Osteoblast (primary cell): ENCODE results near the gene LTA. TPM values are rescaled to one million over a fixed set of nuclear protein-coding genes. Genes with fewer than 3 reads are reported as not detected.

Experiments
- DNase-seq: peaks from one replicate; pipeline ENCODE4 v3.0.0; 2011; ENCODE audit warnings: low spot score, mixed read lengths; ENCODE audit not compliant: insufficient read length; ENCODE audit errors: missing footprints
- H2AFZ ChIP-seq: 2 replicates; pipeline ENCODE4 v1.6.0; 2011; ENCODE audit warnings: mild to moderate bottlenecking, low read length
- H3K27ac ChIP-seq: 2 replicates; pipeline ENCODE4 v1.5.1; 2011; ENCODE audit warnings: mild to moderate bottlenecking, low read depth, low read length, moderate library complexity
- H3K27me3 ChIP-seq: 2 replicates; pipeline ENCODE4 v1.6.0; 2012; ENCODE audit warnings: mild to moderate bottlenecking, control low read depth, inconsistent platforms, low read length, moderate library complexity; ENCODE audit not compliant: insufficient read depth
- H3K36me3 ChIP-seq: 2 replicates; pipeline ENCODE4 v1.5.1; 2011; ENCODE audit warnings: mild to moderate bottlenecking, low read length, control low read depth, moderate library complexity; ENCODE audit not compliant: insufficient read depth
- H3K4me1 ChIP-seq: 2 replicates; pipeline ENCODE4 v1.5.1; 2011; ENCODE audit warnings: mild to moderate bottlenecking, low read length, control low read depth, moderate library complexity; ENCODE audit not compliant: insufficient read depth
- H3K4me2 ChIP-seq: 2 replicates; pipeline ENCODE4 v1.6.0; 2011; ENCODE audit warnings: mild to moderate bottlenecking, low read length; ENCODE audit not compliant: insufficient read depth
- H3K4me3 ChIP-seq: fragments of 200-600 bp; sonication (generic); 3 replicates; pipeline ENCODE4 v1.5.1; 2012; ENCODE audit warnings: mild to moderate bottlenecking, low read length, inconsistent platforms; ENCODE audit not compliant: insufficient read depth
- H3K79me2 ChIP-seq: 2 replicates; pipeline ENCODE4 v1.6.0; 2012; ENCODE audit warnings: mild to moderate bottlenecking, low read length, control low read depth, inconsistent platforms; ENCODE audit not compliant: insufficient read depth
- H3K9me3 ChIP-seq: 2 replicates; pipeline ENCODE4 v1.5.1; 2011; ENCODE audit warnings: low read depth, low read length, control low read depth
- H4K20me1 ChIP-seq: 2 replicates; pipeline ENCODE4 v1.6.0; 2012; ENCODE audit warnings: mild to moderate bottlenecking, low read length, control low read depth; ENCODE audit not compliant: insufficient read depth
- CTCF ChIP-seq: IDR thresholded peaks from 2 replicates; pipeline ENCODE4 v1.5.1; 2011; ENCODE audit warnings: mild to moderate bottlenecking, low read depth, low read length, moderate library complexity; ENCODE audit errors: extremely low read depth
- total RNA-seq: library from RNA; depleted of rRNA; stranded (reverse); fragments of >200 nt; gene quantifications from 2 replicates; pipeline ENCODE4 v1.2.3, GENCODE V29; 2012

Gene LTA
- total RNA-seq, 1 donor, result not detected

DNA sequence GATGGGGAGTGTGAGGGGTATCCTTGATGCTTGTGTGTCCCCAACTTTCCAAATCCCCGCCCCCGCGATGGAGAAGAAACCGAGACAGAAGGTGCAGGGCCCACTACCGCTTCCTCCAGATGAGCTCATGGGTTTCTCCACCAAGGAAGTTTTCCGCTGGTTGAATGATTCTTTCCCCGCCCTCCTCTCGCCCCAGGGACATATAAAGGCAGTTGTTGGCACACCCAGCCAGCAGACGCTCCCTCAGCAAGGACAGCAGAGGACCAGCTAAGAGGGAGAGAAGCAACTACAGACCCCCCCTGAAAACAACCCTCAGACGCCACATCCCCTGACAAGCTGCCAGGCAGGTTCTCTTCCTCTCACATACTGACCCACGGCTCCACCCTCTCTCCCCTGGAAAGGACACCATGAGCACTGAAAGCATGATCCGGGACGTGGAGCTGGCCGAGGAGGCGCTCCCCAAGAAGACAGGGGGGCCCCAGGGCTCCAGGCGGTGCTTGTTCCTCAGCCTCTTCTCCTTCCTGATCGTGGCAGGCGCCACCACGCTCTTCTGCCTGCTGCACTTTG, 3.3 kb downstream of the LTA start, which contains the start of gene TNF:
Gene TNF, plus strand, starts transcription at position 231 of the 567 bp plus-strand sequence. Its CDS starts 177 bp downstream, at position 408.
- Histone ChIP-seq H3K36me3 (no peaks in the 10 kb centered on the region), H3K27ac (no peak within 1 kb of the TSS), H3K4me2 (peak within 1 kb of the TSS; percentile 30), H3K4me1 (peaks cover 3% of the 10 kb centered on the region), H4K20me1 (no peaks in the 10 kb centered on the region), H3K9me3 (no peaks in the 10 kb centered on the region), H2AFZ (peak within 1 kb of the TSS; percentile 7), H3K79me2 (no peaks in the 10 kb centered on the region), H3K4me3 (peak within 1 kb of the TSS; percentile 23), H3K27me3 (no peaks in the 10 kb centered on the region)
- TF ChIP-seq CTCF, result no peak
- peak; percentile 92 for DNase-seq

GRCh38 chr6:31575952-31576685, 4.0 kb downstream of the LTA start:
- H4K20me1 ChIP-seq, result no peaks in the 10 kb centered on the region
- no peak overlapping the region for H2AFZ ChIP-seq
- H3K4me3 ChIP-seq, result no peak overlapping the region
- H3K9me3 ChIP-seq, result no peaks in the 10 kb centered on the region
- H3K36me3 ChIP-seq, result no peaks in the 10 kb centered on the region
- H3K79me2 ChIP-seq, result no peaks in the 10 kb centered on the region
- no peak for TF ChIP-seq CTCF
- no peak overlapping the region for H3K4me2 ChIP-seq
- DNase-seq, result peak; percentile 79
- no peak overlapping the region for H3K27ac ChIP-seq
- peaks cover 6% of the 10 kb centered on the region for H3K4me1 ChIP-seq
- H3K27me3 ChIP-seq, result no peaks in the 10 kb centered on the region

- H3K27ac ChIP-seq, result no peak overlapping the region
- H3K79me2 ChIP-seq, result no peaks in the 10 kb centered on the region
- no peaks in the 10 kb centered on the region for H4K20me1 ChIP-seq
- TF ChIP-seq CTCF, result no peak
- no peak overlapping the region for H2AFZ ChIP-seq
- no peak overlapping the region for H3K4me3 ChIP-seq
- H3K9me3 ChIP-seq, result no peaks in the 10 kb centered on the region
- no peaks in the 10 kb centered on the region for H3K27me3 ChIP-seq
- no peak overlapping the region for H3K4me2 ChIP-seq
- peaks cover 14% of the 10 kb centered on the region for H3K4me1 ChIP-seq
- H3K36me3 ChIP-seq, result no peaks in the 10 kb centered on the region
- peak; percentile 36 for DNase-seq
Observed at GRCh38 chr6:31576897-31577578, 4.9 kb downstream of the LTA start.

- Histone ChIP-seq H4K20me1 (no peaks in the 10 kb centered on the region), H3K27me3 (no peaks in the 10 kb centered on the region), H3K27ac (no peak overlapping the region), H3K9me3 (no peaks in the 10 kb centered on the region), H3K4me3 (no peak overlapping the region), H2AFZ (no peak overlapping the region), H3K4me2 (no peak overlapping the region), H3K79me2 (no peaks in the 10 kb centered on the region), H3K4me1 (peaks cover 14% of the 10 kb centered on the region), H3K36me3 (no peaks in the 10 kb centered on the region)
- TF ChIP-seq CTCF, result no peak
- DNase-seq, result peak; percentile 48
Observed at GRCh38 chr6:31577579-31577966, 5.5 kb downstream of the LTA start.
